Stimulated activated CD4-positive, alpha-beta T cell treated with anti-CD3 and anti-CD28 coated beads, TNF-alpha, amount 100 ng/mL, for 1 hour (primary cell): Measurements from ENCODE around the gene OR51B2.
"Not testable (repeated sequence)": the region's sequence is repeated elsewhere in the genome, so short reads cannot be mapped to it uniquely, and the experiment has no call there.

Experiments used
- DNase-seq, 3 donors: peaks; one replicate each; pipeline ENCODE4 v3.0.0-alpha.2; 2020; ENCODE audit warnings: low read depth in 3 of 3, low spot score in 1 of 3

The OR51B2 gene, protein sequence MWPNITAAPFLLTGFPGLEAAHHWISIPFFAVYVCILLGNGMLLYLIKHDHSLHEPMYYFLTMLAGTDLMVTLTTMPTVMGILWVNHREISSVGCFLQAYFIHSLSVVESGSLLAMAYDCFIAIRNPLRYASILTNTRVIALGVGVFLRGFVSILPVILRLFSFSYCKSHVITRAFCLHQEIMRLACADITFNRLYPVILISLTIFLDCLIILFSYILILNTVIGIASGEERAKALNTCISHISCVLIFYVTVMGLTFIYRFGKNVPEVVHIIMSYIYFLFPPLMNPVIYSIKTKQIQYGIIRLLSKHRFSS

DNA sequence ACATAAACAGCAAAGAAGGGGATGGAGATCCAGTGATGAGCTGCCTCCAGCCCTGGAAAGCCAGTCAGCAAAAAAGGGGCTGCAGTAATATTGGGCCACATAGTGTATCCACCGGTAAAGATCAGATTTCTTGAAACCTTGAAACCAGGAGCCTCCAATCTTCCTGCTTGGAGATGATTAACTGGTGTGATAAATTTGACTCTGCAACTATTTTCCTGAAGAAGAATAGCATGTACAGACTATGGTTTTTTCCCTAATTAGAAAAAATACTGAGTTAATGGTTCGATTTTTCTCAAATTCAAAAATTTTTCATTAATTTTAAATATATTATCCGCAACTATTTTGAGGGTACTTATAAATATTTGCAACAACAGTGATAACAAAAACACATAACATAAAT is at the start of gene OR51B2:
OR51B2 (minus strand) TSS at position 101 of the 400 bp plus-strand sequence; CDS start at position 101, 0 bp downstream.
- no peak for DNase-seq

DNA sequence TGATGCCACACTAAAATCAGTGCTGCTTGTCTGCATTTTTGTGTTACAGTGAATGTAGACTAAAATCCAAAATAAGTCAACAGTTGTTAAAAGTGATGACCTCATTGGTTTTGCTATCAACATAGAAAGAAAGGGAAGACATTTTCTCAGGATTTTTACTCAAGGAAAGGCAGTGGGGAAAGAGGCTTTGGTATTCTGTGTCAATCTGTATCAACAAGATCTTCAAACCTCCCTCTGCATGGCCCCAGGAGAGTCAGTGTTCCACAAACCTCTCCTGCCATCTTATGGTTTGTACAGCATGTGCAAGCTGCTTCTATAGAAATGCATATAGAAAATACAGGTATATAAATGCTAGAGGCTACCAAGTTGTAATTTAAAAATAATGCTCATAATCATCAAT is 45.7 kb upstream of the OR51B2 start:
- no peak for DNase-seq

DNA sequence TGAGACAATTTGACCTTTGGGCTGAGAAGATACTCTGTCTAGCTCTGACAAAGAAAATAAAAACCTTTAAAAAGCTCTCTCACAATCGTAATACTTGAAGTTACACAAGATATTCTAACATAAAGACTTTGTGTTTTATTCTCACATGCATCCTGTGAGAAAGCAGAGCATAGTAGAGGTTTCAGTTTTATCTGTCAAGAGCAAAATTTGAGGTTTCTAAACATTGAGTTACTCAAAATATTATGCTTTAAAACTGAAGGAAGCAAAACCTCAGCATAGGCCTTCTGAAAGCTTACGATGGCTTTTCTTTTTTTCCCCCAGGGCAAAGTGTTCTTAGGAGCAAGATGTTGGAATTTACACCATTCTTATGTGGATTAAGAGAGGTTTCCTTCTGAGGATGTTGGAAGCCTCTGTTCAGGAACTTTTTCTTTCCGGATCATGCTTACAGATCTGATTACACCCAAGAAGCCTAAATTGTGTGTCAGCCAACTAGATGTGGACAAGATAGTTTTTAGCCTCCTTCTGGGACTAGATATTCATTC is 44.5 kb upstream of the OR51B2 start:
- DNase-seq, result no peak

DNA sequence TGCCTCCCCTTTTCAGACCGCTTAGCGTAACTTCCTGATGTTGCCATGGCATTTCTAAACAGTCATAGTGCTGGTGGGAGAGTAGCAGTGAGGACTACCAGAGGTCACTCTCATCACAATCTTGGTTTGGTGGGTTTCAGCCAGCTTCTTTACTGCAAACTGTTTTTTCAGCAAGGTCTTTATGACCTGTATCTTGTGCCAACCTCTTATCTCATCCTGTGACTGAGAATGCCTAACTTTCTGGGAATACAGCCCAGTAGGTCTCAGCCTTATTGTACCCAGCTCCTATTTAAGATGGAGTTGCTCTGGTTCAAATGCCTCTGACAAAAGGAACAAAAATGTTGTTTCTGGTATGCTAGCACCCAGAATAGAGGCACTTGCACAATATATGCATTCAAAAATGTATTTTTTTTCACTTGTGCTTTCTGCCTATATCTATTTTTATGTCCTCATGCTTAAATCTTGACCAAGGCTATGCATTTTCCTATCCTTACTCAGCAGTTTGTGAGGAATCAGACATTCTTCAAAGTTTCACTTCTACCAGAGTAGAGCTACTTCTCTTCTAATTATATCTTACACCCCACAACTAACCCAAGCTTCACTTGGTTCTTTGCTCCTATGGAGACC is 43.5 kb upstream of the OR51B2 start:
- DNase-seq, result no peak

DNA sequence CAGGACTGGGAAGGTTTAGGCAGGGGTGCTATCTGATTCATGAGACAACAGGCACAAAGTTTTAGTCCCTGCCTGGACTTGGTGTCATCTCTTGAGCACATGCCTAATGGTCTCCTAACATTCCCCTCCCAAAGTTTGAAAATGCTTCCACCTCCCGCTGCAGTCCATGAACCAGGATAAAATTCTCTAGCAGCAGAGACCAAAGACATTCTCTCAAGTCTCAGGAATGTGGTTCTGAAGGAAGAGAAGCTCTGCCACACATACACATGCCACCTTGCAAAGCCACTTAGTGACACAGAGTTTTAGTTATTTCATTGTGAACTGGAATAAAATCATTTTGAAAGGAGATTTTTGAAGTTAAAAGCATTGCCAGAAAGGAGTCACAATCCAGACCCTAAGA is 42.8 kb upstream of the OR51B2 start:
- no peak for DNase-seq

DNA sequence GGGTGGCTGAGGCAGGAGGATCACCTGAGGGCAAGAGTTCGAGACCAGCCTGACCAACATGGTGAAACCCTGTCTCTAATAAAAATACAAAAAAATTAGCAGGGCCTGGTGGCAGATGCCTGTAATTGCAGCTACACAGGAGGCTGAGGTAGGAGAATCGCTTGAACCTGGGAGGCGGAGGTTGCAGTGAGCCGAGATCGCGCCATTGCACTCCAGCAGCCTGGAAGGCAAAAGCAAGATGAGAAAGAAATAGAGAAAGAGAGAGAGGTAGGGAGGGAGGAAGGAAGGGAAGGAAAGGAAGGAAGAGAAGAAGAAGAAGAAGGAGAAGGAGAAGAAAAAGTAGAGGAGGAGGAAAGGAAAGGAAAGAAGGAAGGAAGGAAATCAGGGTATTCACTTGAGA is 42.3 kb upstream of the OR51B2 start:
- not testable (repeated sequence) for DNase-seq

GRCh38 chr11:5364214-5364613 is 40.1 kb upstream of the OR51B2 start:
- no peak for DNase-seq

DNA sequence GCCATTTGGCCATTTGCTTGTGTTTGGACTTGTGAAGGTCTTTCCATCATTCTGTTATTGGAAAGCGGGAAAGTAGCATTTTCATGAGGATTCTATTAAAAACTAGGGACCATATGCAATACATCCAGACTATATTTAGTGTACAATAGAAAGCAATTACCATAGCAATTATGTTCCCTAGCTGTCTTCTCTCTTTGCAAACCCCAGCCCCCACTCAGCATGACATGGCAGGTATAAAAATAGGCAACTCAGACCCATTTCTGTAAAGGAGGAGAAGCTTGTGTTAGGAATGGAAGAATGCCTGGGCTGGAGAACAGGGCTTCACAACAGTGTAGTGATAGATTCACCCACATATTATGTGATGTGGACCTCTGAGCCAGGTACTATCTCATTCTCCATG is 39.6 kb upstream of the OR51B2 start:
- DNase-seq, result no peak

DNA sequence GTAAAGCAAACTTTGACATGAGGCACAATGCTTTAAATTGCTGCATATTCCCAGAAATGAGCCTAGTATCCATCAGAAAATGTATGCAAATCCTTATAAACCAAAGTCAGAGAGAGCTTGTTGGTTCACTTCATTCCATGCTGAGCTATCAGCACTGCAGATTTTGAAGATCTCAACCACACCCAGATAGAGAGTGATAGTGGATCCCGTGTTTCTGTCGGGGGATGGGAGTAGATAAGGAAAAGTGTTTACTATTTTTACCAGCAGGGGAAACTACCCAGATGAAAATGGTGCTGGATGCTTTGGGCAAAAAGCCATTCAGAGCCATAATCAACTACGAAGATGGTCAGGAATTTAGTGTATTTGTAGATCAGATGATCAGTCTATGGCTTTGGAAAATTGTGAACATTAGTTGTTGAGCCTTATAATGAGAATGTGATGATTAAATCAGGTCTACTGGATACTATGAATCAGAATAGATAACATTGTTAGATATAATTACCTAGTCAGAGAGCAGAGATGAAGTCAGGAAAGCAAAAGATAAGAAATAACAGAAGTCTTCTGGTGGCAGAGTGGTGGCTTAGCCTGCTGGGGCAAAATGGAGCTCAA is 38.0 kb upstream of the OR51B2 start:
- DNase-seq, result no peak

DNA sequence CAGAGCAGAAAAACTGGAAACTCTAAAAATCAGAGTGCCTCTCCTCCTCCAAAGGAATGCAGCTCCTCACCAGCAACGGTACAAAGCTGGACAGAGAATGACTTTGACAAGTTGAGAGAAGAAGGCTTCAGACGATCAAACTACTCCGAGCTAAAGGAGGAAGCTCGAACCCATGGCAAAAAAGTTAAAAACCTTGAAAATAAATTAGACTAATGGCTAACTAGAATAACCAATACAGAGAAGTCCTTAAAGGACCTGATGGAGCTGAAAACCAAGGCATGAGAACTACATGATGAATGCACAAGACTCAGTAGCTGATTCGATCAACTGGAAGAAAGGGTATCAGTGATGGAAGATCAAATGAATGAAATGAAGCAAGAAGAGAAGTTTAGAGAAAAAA is 31.9 kb upstream of the OR51B2 start:
- not testable (repeated sequence) for DNase-seq

- no peak for DNase-seq
Measured at GRCh38 chr11:5351208-5351607, 27.1 kb upstream of the OR51B2 start, which contains the start of gene OR51B6. Gene OR51B6, plus strand, starts transcription at chr11:5351508. Its CDS starts 0 bp downstream, at chr11:5351508.

DNA sequence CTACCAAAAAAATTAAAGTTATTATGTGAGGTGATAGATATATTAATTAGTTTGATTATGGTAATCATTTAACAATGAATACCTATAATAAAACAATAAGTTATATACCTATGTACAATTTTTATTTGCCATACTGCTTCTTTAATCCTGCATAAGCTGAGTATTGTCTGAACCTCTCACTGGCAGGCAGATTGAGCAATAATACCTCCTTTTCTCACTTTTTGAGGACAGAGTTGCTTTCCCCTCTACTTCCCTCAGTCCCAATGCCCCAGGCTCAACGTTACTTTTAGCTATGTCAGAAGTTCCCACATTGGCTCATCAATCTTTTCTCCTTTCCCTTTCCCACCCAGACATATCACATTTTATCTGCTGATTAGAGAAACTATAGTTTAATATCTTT is 25.5 kb upstream of the OR51B2 start:
- no peak for DNase-seq

GRCh38 chr11:5348551-5349194 is 24.6 kb upstream of the OR51B2 start:
- DNase-seq, result no peak

DNA sequence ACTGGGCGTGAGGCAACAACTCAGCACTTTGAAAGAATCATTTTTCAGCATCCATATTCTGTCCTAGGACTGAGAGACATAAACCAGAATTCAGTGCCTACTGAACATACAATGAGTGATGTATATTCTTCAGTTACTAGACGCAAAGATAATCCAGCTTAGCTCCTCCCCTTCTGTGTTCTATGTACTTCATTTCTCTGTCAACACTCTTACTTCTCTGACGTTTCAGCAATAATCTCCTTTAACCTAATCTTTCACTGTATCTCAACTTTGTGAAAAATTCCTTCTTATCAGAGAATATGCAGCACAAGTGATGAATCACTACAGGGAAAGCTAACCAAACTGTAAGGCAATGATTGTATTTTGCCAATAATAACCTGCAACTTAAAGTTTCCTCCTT is 21.7 kb upstream of the OR51B2 start:
- no peak for DNase-seq

DNA sequence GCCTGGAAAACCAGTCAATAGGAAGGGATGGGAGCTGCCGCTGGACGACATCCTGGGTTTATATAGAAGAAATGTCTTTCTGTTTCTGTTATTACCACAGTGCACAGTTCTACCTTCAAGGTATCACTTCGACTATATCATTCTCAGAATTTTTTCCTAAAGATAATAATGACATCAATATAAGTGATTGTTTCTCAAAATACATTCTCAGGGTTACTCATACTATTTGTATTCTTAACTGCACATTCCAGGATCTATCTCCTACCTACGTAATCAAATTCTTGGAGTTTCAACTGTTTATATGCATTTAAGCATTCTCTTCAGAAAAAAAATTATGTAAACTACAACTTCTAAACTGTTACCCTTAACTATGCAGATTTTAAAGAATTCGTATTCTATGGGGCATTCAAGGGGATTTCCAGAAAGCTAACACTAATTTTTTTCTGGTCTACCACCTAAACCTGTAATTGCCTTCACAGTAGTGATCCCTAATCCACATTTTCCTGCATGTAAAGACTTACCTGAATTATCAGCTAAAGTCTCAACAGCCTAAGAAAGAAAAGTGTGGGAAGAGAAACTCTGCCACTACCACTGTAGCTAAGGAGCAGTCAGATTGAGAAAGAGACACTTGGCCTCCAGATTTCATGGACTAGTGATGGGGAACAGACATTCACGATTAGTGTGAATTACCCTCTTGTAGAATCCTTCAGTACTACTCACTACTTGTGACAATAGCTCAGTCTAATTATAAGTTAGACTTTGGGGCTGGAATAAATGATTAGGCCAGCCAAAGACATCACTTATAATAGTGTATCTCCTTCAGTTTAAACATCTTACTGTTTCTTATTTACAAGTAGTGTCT is 19.6 kb upstream of the OR51B2 start, which contains the start of gene OR51B5:
OR51B5 (minus strand) TSS at position 51 of the 862 bp plus-strand sequence; CDS start at position 51, 0 bp downstream.
- no peak for DNase-seq

- DNase-seq, result no peak
Measured at GRCh38 chr11:5339771-5340322, 15.8 kb upstream of the OR51B2 start.

DNA sequence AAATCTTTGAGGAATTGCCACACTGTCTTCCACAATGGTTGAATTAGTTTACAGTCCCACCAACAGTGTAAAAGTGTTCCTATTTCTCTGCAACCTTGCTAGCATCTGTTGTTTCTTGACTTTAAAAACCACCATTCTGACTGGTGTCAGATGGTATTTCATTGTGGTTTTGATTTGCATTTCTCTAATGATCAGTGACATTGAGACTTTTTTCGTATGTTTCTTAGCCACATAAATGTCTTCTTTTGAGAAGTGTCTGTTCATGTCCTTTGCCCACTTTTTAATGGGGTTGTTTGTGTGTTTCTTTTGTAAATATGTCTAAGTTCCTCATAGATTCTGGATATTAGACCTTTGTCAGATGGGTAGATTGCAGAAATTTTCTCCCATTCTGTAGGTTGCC is 13.2 kb upstream of the OR51B2 start:
- not testable (repeated sequence) for DNase-seq

GRCh38 chr11:5336331-5336730 is 12.2 kb upstream of the OR51B2 start:
- no peak for DNase-seq

GRCh38 chr11:5335170-5335569 is 11.1 kb upstream of the OR51B2 start:
- no peak for DNase-seq

DNA sequence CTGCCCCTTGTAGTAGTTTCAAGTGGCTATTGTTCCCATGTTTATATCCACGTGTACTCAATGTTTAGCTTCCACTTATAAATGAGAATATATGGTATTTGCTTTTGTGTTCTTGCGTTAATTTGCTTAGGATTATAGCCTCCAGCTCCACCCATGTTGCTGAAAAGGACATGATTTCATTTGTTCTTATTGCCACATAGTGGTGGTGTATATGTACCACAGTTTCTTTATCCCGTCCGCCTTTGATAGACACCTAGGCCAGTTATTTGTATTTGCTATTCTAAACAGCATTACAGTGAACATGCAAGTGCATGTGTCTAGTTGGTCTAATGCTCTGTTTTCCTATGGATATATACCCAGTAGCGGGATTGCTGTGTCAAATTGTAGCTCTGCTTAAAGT is 6.8 kb downstream of the OR51B2 start:
- no peak for DNase-seq
